ENCODE results near the gene HBA2. TPM values are rescaled to one million over a fixed set of nuclear protein-coding genes. Genes with fewer than 3 reads are reported as not detected.

HBA2 gene
- total and polyA plus RNA-seq, 9 of the 15 experiments (the other 6 are each of a cell fraction or from before 2014, with no cell fraction given) = 40.4 to 853 (median 286) TPM

Small RNA genes lying within 50 kb of the gene (small RNA-seq; reads per million reads assigned to genes)
- not detected for gene RF00019

Other genes with a start within 250 kb of the HBA2 start
Only the 7 nearest of the 19 such genes appear.
- gene NPRL3, start 34.2 kb upstream of the HBA2 start, total RNA-seq (2014; rRNA removed) = 8.4 and 10.9 TPM in 2 replicates
- 3.7 and 5.6 TPM in 2 replicates for gene NPRL3, start 34.2 kb upstream of the HBA2 start, total RNA-seq (2014; rRNA removed; fragmentation: Illumina TruSeq; extraction: Trizol)
- 4.4 and 7.9 TPM in 2 replicates for gene NPRL3, start 34.2 kb upstream of the HBA2 start, total RNA-seq (2015; rRNA removed; fragmentation: Illumina TruSeq; extraction: Trizol)
- 51.0 and 53.6 TPM in 2 replicates for gene NPRL3, start 34.2 kb upstream of the HBA2 start, total RNA-seq (2021)
- gene NPRL3, start 34.2 kb upstream of the HBA2 start, polyA plus RNA-seq (2011; rRNA removed) = 9.7 and 26.3 TPM in 2 replicates
- gene NPRL3, start 34.2 kb upstream of the HBA2 start, polyA plus RNA-seq (2014; fragmentation: Illumina TruSeq; extraction: Trizol) = 38.9 and 54.1 TPM in 2 replicates
- gene NPRL3, start 34.2 kb upstream of the HBA2 start, polyA plus RNA-seq (2014; fragmentation: Nextera tagmentation; extraction: Ambion mirVana) = 1 to 10 TPM in 1 of 2 experiments, under 1 TPM in 1; 0.92 to 1.0 TPM
- gene NPRL3, start 34.2 kb upstream of the HBA2 start, polyA plus RNA-seq (2014; rRNA removed) = 18.8 and 19.1 TPM in 2 replicates
- 207 and 227 TPM in 2 replicates for gene HBZ, start 20.2 kb upstream of the HBA2 start, total RNA-seq (2014; rRNA removed)
- 35.6 and 63.2 TPM in 2 replicates for gene HBZ, start 20.2 kb upstream of the HBA2 start, total RNA-seq (2014; rRNA removed; fragmentation: Illumina TruSeq; extraction: Trizol)
- gene HBZ, start 20.2 kb upstream of the HBA2 start, total RNA-seq (2015; rRNA removed; fragmentation: Illumina TruSeq; extraction: Trizol) = 53.5 and 58.0 TPM in 2 replicates
- 480 and 495 TPM in 2 replicates for gene HBZ, start 20.2 kb upstream of the HBA2 start, total RNA-seq (2021)
- 610 and 640 TPM in 2 replicates for gene HBZ, start 20.2 kb upstream of the HBA2 start, polyA plus RNA-seq (2011; rRNA removed)
- 101 and 278 TPM in 2 replicates for gene HBZ, start 20.2 kb upstream of the HBA2 start, polyA plus RNA-seq (2014; fragmentation: Illumina TruSeq; extraction: Trizol)
- 100 to 1,000 TPM in 1 of 2 experiments, 10 to 100 TPM in 1; 80.7 to 113 TPM for gene HBZ, start 20.2 kb upstream of the HBA2 start, polyA plus RNA-seq (2014; fragmentation: Nextera tagmentation; extraction: Ambion mirVana)
- gene HBZ, start 20.2 kb upstream of the HBA2 start, polyA plus RNA-seq (2014; rRNA removed) = 365 and 410 TPM in 2 replicates
- gene HBM, start 6.9 kb upstream of the HBA2 start, total RNA-seq (2014; rRNA removed) = not detected in 2 replicates
- not detected in 2 replicates for gene HBM, start 6.9 kb upstream of the HBA2 start, total RNA-seq (2014; rRNA removed; fragmentation: Illumina TruSeq; extraction: Trizol)
- gene HBM, start 6.9 kb upstream of the HBA2 start, total RNA-seq (2015; rRNA removed; fragmentation: Illumina TruSeq; extraction: Trizol) = not detected in 2 replicates
- gene HBM, start 6.9 kb upstream of the HBA2 start, total RNA-seq (2021) = not detected in 2 replicates
- not detected in 2 replicates for gene HBM, start 6.9 kb upstream of the HBA2 start, polyA plus RNA-seq (2011; rRNA removed)
- not detected in 2 replicates for gene HBM, start 6.9 kb upstream of the HBA2 start, polyA plus RNA-seq (2014; fragmentation: Illumina TruSeq; extraction: Trizol)
- gene HBM, start 6.9 kb upstream of the HBA2 start, polyA plus RNA-seq (2014; fragmentation: Nextera tagmentation; extraction: Ambion mirVana) = not detected
- not detected in 2 replicates for gene HBM, start 6.9 kb upstream of the HBA2 start, polyA plus RNA-seq (2014; rRNA removed)
- 833 and 1,312 TPM in 2 replicates for gene HBA1, start 3.8 kb downstream of the HBA2 start, total RNA-seq (2014; rRNA removed)
- gene HBA1, start 3.8 kb downstream of the HBA2 start, total RNA-seq (2014; rRNA removed; fragmentation: Illumina TruSeq; extraction: Trizol) = 75.7 and 128 TPM in 2 replicates
- gene HBA1, start 3.8 kb downstream of the HBA2 start, total RNA-seq (2015; rRNA removed; fragmentation: Illumina TruSeq; extraction: Trizol) = 235 and 260 TPM in 2 replicates
- gene HBA1, start 3.8 kb downstream of the HBA2 start, total RNA-seq (2021) = 2,388 and 2,454 TPM in 2 replicates
- 225 and 945 TPM in 2 replicates for gene HBA1, start 3.8 kb downstream of the HBA2 start, polyA plus RNA-seq (2011; rRNA removed)
- 380 and 1,790 TPM in 2 replicates for gene HBA1, start 3.8 kb downstream of the HBA2 start, polyA plus RNA-seq (2014; fragmentation: Illumina TruSeq; extraction: Trizol)
- 100 to 1,000 TPM; 280 to 426 TPM for gene HBA1, start 3.8 kb downstream of the HBA2 start, polyA plus RNA-seq (2014; fragmentation: Nextera tagmentation; extraction: Ambion mirVana)
- 1,187 and 1,422 TPM in 2 replicates for gene HBA1, start 3.8 kb downstream of the HBA2 start, polyA plus RNA-seq (2014; rRNA removed)
- gene HBQ1, start 7.6 kb downstream of the HBA2 start, total RNA-seq (2014; rRNA removed) = 190 and 204 TPM in 2 replicates
- 1.7 and 2.3 TPM in 2 replicates for gene HBQ1, start 7.6 kb downstream of the HBA2 start, total RNA-seq (2014; rRNA removed; fragmentation: Illumina TruSeq; extraction: Trizol)
- 19.8 and 24.0 TPM in 2 replicates for gene HBQ1, start 7.6 kb downstream of the HBA2 start, total RNA-seq (2015; rRNA removed; fragmentation: Illumina TruSeq; extraction: Trizol)
- gene HBQ1, start 7.6 kb downstream of the HBA2 start, total RNA-seq (2021) = 89.7 and 102 TPM in 2 replicates
- 23.1 and 32.6 TPM in 2 replicates for gene HBQ1, start 7.6 kb downstream of the HBA2 start, polyA plus RNA-seq (2011; rRNA removed)
- 4.8 and 31.2 TPM in 2 replicates for gene HBQ1, start 7.6 kb downstream of the HBA2 start, polyA plus RNA-seq (2014; fragmentation: Illumina TruSeq; extraction: Trizol)
- 10 to 100 TPM; 11.1 to 17.9 TPM for gene HBQ1, start 7.6 kb downstream of the HBA2 start, polyA plus RNA-seq (2014; fragmentation: Nextera tagmentation; extraction: Ambion mirVana)
- 151 and 161 TPM in 2 replicates for gene HBQ1, start 7.6 kb downstream of the HBA2 start, polyA plus RNA-seq (2014; rRNA removed)
- gene LUC7L, start 56.6 kb downstream of the HBA2 start, total RNA-seq (2014; rRNA removed) = 78.8 and 80.9 TPM in 2 replicates
- 42.2 and 52.6 TPM in 2 replicates for gene LUC7L, start 56.6 kb downstream of the HBA2 start, total RNA-seq (2014; rRNA removed; fragmentation: Illumina TruSeq; extraction: Trizol)
- 65.9 and 66.1 TPM in 2 replicates for gene LUC7L, start 56.6 kb downstream of the HBA2 start, total RNA-seq (2015; rRNA removed; fragmentation: Illumina TruSeq; extraction: Trizol)
- gene LUC7L, start 56.6 kb downstream of the HBA2 start, total RNA-seq (2021) = 73.7 and 75.8 TPM in 2 replicates
- 59.5 and 73.0 TPM in 2 replicates for gene LUC7L, start 56.6 kb downstream of the HBA2 start, polyA plus RNA-seq (2011; rRNA removed)
- gene LUC7L, start 56.6 kb downstream of the HBA2 start, polyA plus RNA-seq (2014; fragmentation: Illumina TruSeq; extraction: Trizol) = 40.1 and 40.7 TPM in 2 replicates
- gene LUC7L, start 56.6 kb downstream of the HBA2 start, polyA plus RNA-seq (2014; fragmentation: Nextera tagmentation; extraction: Ambion mirVana) = 1 to 10 TPM; 1.7 to 5.4 TPM
- 93.3 and 106 TPM in 2 replicates for gene LUC7L, start 56.6 kb downstream of the HBA2 start, polyA plus RNA-seq (2014; rRNA removed)
- 19.5 and 19.6 TPM in 2 replicates for gene FAM234A, start 61.9 kb downstream of the HBA2 start, total RNA-seq (2014; rRNA removed)
- gene FAM234A, start 61.9 kb downstream of the HBA2 start, total RNA-seq (2014; rRNA removed; fragmentation: Illumina TruSeq; extraction: Trizol) = 11.7 and 12.0 TPM in 2 replicates
- gene FAM234A, start 61.9 kb downstream of the HBA2 start, total RNA-seq (2015; rRNA removed; fragmentation: Illumina TruSeq; extraction: Trizol) = 15.0 and 15.3 TPM in 2 replicates
- gene FAM234A, start 61.9 kb downstream of the HBA2 start, total RNA-seq (2021) = 46.5 and 47.9 TPM in 2 replicates
- 14.7 and 27.7 TPM in 2 replicates for gene FAM234A, start 61.9 kb downstream of the HBA2 start, polyA plus RNA-seq (2011; rRNA removed)
- gene FAM234A, start 61.9 kb downstream of the HBA2 start, polyA plus RNA-seq (2014; fragmentation: Illumina TruSeq; extraction: Trizol) = 23.6 and 37.8 TPM in 2 replicates
- gene FAM234A, start 61.9 kb downstream of the HBA2 start, polyA plus RNA-seq (2014; fragmentation: Nextera tagmentation; extraction: Ambion mirVana) = 1 to 10 TPM; 1.0 to 1.6 TPM
- 25.8 and 33.9 TPM in 2 replicates for gene FAM234A, start 61.9 kb downstream of the HBA2 start, polyA plus RNA-seq (2014; rRNA removed)